COLO668 (cell line): Measurements from ENCODE around the gene PIERCE2.
A peak's percentile ranks its signal among the peaks of the same experiment; 100 is the strongest.
"Not testable (repeated sequence)": the region's sequence is repeated elsewhere in the genome, so short reads cannot be mapped to it uniquely, and the experiment has no call there.

Source experiments
- DNase-seq: peaks from one replicate; lab custom pipeline; 2025; ENCODE audit not compliant: unreplicated experiment; lab: John Stamatoyannopoulos, UW

PIERCE2 gene

GRCh38 chr15:55422089-55422488, 13.8 kb downstream of the PIERCE2 start:
- no peak for DNase-seq

- DNase-seq = no peak
Measured at GRCh38 chr15:55434989-55435825, 26.9 kb downstream of the PIERCE2 start.

GRCh38 chr15:55443141-55443540, 34.8 kb downstream of the PIERCE2 start:
- not testable (repeated sequence) for DNase-seq

GRCh38 chr15:55445936-55446335, 37.6 kb downstream of the PIERCE2 start:
- not testable (repeated sequence) for DNase-seq

GRCh38 chr15:55446379-55447029, 38.2 kb downstream of the PIERCE2 start:
- not testable (repeated sequence) for DNase-seq

- DNase-seq = not testable (repeated sequence)
Measured at GRCh38 chr15:55447030-55447394, 38.7 kb downstream of the PIERCE2 start.

- peak; percentile 76 for DNase-seq
Measured at GRCh38 chr15:55457401-55458022, 49.2 kb downstream of the PIERCE2 start.

- DNase-seq = no peak
Measured at GRCh38 chr15:55461447-55461846, 53.2 kb downstream of the PIERCE2 start.

GRCh38 chr15:55468321-55468720, 60.0 kb downstream of the PIERCE2 start:
- no peak for DNase-seq
